ENCODE data around the gene ENTREP3. TPM values are rescaled to one million over a fixed set of nuclear protein-coding genes. Genes with fewer than 3 reads are reported as not detected.
A peak's percentile ranks its signal among the peaks of the same experiment; 100 is the strongest.

ENTREP3 gene
- total RNA-seq, 2 experiments from 2014 or later: 41.1 to 42.2 TPM

DNA sequence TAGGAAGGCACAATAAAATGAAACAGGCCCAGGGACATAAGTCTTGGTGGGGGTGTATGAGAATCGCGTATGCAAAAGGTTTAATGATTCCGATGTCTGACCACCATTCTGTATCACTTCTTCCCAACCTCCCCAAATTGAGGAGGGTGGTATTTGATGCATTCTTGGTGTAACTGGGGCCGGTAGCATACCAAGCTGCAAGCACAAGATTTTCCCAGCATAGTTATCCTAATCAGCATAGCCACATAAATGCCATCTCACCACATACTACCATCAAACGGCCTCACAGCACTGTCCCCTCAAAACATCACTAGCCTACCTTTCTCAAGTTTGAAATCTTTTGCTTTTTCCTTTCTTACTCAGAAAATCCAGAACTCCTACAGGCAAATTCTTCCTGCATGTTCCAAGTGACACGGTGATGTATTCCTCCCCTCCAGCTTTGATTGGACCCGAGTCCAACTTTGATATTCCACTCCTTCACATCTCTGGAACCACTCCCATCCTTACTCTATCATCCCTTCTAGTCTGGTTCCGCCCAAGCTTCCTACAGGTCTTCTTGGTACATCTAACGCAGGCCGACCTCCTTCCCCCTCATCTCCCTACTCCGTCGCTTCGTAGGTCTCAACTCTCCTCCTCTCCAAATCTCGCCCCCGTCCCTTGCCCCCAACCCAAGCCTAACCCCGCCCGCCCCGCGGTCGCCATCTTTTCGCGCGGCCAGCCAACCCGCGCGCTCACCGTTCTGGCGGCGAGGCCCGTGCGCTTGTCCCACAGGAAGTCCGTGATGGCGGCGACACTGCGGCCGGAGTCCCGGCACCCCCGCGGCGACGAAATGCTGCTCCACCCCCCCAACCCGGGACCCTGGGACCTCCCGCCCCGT is 17.4 kb upstream of the ENTREP3 start:
- Mint-ChIP-seq H3K36me3 (ENCODE audit: low read depth) (peaks cover 46% of the 10 kb centered on the region), H3K4me3 (peak overlapping the region; percentile 94), H3K27ac (peak overlapping the region; percentile 94), H3K4me1 (ENCODE audit: low read depth) (peaks cover 37% of the 10 kb centered on the region), H3K27me3 (no peaks in the 10 kb centered on the region), H3K9me3 (no peaks in the 10 kb centered on the region)
- DNase-seq (no peak), ATAC-seq (peak; percentile 42)
- intact Hi-C loops (cut with micrococcal nuclease): no loop called here
- ChIA-PET POLR2A (interaction anchor here (0.9 to 4.5 kb wide), 10 partner anchors 11 to 263 kb away, joined by 3 to 37 read pairs (median 4); partner anchors contain the start of genes ENTREP3 and SCAMP3), CTCF (interaction anchor here (0.7 to 18.9 kb wide), 9 partner anchors 9 to 319 kb away, joined by 3 to 232 read pairs (median 3); partner anchors contain the start of genes FDPS and SCAMP3)
- TF ChIP-seq CTCF (IDR thresholded peaks at IDR 0.05): no peak

- DNase-seq (no peak), ATAC-seq (no peak)
- Mint-ChIP-seq H3K36me3 (ENCODE audit: low read depth) (peaks cover 71% of the 10 kb centered on the region), H3K9me3 (no peaks in the 10 kb centered on the region), H3K27ac (no peak overlapping the region), H3K27me3 (no peaks in the 10 kb centered on the region), H3K4me3 (no peak overlapping the region), H3K4me1 (ENCODE audit: low read depth) (peaks cover 24% of the 10 kb centered on the region)
- intact Hi-C loops (cut with micrococcal nuclease): no loop called here
- ChIA-PET POLR2A (interaction anchor here (0.9 kb wide), 1 partner anchor 25 kb away, joined by 3 read pairs; no protein-coding TSS in a partner anchor), CTCF (interaction anchor here (18.9 kb wide), 1 partner anchor 20 kb away, joined by 232 read pairs; no protein-coding TSS in a partner anchor)
- TF ChIP-seq CTCF (IDR thresholded peaks at IDR 0.05): no peak
Measured at GRCh38 chr1:155269381-155269780, 14.1 kb upstream of the ENTREP3 start.

DNA sequence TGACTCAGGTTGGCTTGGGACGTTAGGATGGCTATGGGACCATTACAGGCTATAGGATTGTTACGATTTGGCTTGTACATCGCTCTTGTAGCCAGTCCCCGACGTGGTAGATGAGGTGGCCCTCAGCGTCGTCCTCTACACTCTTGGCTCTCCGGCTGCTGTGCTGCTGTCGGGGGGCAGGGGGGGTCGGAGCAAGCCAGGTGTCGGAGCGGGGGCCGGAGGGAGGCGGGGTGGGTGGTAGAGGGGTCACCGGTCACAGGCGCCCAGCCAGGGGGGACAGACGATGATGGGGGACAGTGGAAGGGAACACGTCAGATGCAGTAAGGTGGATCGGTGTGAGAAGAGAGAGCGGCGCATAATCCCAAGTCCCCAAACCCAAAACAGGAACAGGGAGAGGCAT is 13.3 kb upstream of the ENTREP3 start:
- Mint-ChIP-seq H3K9me3 (no peaks in the 10 kb centered on the region), H3K27me3 (no peaks in the 10 kb centered on the region), H3K4me3 (no peak overlapping the region), H3K27ac (no peak overlapping the region), H3K4me1 (ENCODE audit: low read depth) (peaks cover 22% of the 10 kb centered on the region), H3K36me3 (ENCODE audit: low read depth) (peaks cover 78% of the 10 kb centered on the region)
- DNase-seq: no peak
- ATAC-seq: no peak
- TF ChIP-seq CTCF (IDR thresholded peaks at IDR 0.05): no peak
- intact Hi-C loops (cut with micrococcal nuclease): no loop called here
- POLR2A ChIA-PET: no interaction called here
- CTCF ChIA-PET: interaction anchor here (1.4 to 18.9 kb wide), 2 partner anchors 19 to 55 kb away, joined by 4 to 232 read pairs; no protein-coding TSS in a partner anchor

- TF ChIP-seq CTCF (IDR thresholded peaks at IDR 0.05): no peak
- H3K27ac Mint-ChIP-seq: no peak overlapping the region
- peaks cover 84% of the 10 kb centered on the region for H3K36me3 Mint-ChIP-seq (ENCODE audit: low read depth)
- H3K4me1 Mint-ChIP-seq (ENCODE audit: low read depth): peaks cover 26% of the 10 kb centered on the region
- DNase-seq (no peak), ATAC-seq (no peak)
- ChIA-PET CTCF (interaction anchor here (2.0 to 18.9 kb wide), 3 partner anchors 9 to 55 kb away, joined by 4 to 232 read pairs (median 8); no protein-coding TSS in a partner anchor), POLR2A (interaction anchor here (1.2 to 3.2 kb wide), 2 partner anchors 11 to 17 kb away, joined by 3 to 16 read pairs; no protein-coding TSS in a partner anchor)
- no peaks in the 10 kb centered on the region for H3K9me3 Mint-ChIP-seq
- no peak overlapping the region for H3K4me3 Mint-ChIP-seq
- no peaks in the 10 kb centered on the region for H3K27me3 Mint-ChIP-seq
- intact Hi-C loops (cut with micrococcal nuclease): no loop called here
Measured at GRCh38 chr1:155267373-155267772, 12.1 kb upstream of the ENTREP3 start.
